ENCODE data around the gene TMEM150C. TPM values are rescaled to one million over a fixed set of nuclear protein-coding genes. Genes with fewer than 3 reads are reported as not detected.

Gene TMEM150C
- total and polyA plus RNA-seq, 2 of the 8 experiments (the other 6 are each of a cell fraction or from before 2014, with no cell fraction given), result 1.5 to 1.7 TPM

- no peak for TF ChIP-seq HDAC2 (IDR thresholded peaks at IDR 0.05; ENCODE audit: borderline replicate concordance in 1 of 2, low read depth in 2 of 2, low read length in 2 of 2)
- no peak for TF ChIP-seq KDM5A (IDR thresholded peaks at IDR 0.05; ENCODE audit: low read length)
- TF ChIP-seq JUND (IDR thresholded peaks at IDR 0.05; ENCODE audit: low read length), result no peak
- TF ChIP-seq POU5F1 (IDR thresholded peaks at IDR 0.05; ENCODE audit: low read depth, low read length), result no peak
These were observed 31.6 kb upstream of the TMEM150C start (continued) for GRCh38 chr4:82593411-82593810.

Measured in H1 (cell line).